ENCODE results near the gene SBNO2.

DNA sequence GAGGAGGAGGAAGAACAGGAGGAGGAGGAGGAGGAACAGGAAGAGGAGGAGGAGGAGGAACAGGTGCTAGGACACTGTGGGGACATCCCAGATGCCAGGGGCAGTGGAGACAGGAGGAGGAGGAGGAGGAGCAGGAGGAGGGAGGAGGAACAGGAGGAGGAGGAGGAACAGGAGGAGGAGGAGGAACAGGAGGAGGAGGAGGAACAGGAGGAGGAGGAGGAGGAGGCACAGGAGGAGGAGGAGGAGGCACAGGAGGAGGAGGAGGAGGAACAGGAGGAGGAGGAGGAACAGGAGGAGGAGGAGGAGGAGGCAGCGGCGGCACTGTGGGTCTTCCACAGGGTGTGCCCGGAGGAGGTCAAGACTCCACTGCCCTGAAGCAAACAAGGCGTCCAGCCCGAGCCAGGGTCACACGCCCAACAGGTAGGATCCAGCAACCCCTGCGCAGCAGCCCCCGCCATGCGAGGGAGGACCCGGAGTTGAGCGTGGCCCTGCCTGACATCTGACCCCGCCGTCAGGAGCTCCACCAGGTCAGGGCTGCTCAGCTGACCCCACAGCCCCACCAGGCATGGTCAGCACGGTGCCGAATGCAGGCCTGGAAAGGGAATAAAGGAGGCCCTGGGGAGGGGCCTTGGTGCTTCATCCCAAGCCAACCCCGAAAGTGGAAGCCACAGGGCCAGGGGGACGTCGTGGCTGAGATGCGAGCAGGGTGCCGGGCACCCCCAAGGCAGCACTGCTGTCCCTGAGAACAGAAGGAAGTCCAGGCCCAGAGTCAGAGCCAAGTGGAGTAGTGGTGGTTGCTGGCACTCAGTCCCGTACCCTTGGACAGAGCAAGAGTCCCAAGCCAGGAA is 9.2 kb downstream of the SBNO2 start:
- TF ChIP-seq ZNF274 (IDR thresholded peaks at IDR 0.05; ENCODE audit: low read depth, low read length) (no peak), YY1 (IDR thresholded peaks at IDR 0.05; ENCODE audit: insufficient read depth, insufficient read length) (no peak), SUZ12 (IDR thresholded peaks at IDR 0.05; ENCODE audit: extremely low read depth, insufficient read depth, insufficient read length) (no peak)

Measured in NT2/D1 (cell line).